B cell (primary cell): Measurements from ENCODE around the gene CBX4. TPM values are rescaled to one million over a fixed set of nuclear protein-coding genes. Genes with fewer than 3 reads are reported as not detected.

Source experiments
- ATAC-seq: fragments of 200-7000 bp; cut with Tn5 transposase; one replicate; pipeline ENCODE4 v1.10.0; 2021; ENCODE audit warnings: low read depth, mild to moderate bottlenecking, moderate number of reproducible peaks, moderate library complexity
- CTCF ChIA-PET: fragments of 350-600 bp; sonication (Branson Sonifier 250); formaldehyde crosslinking; loops from one replicate; lab custom pipeline; 2021; ENCODE audit warnings: antibody characterized with exemption, inconsistent platforms; lab: Charles Lee
- POLR2A ChIA-PET: fragments of 350-600 bp; sonication (Branson Sonifier 250); formaldehyde crosslinking; loops from one replicate; lab custom pipeline; 2021; ENCODE audit warnings: antibody characterized with exemption; lab: Charles Lee
- DNase-seq: peaks from one replicate; pipeline ENCODE4 v3.0.0; 2013
- H2AFZ ChIP-seq: 2 replicates; pipeline ENCODE4 v1.6.1; 2012; ENCODE audit warnings: mild to moderate bottlenecking, low read depth, low read length; ENCODE audit not compliant: insufficient read depth, poor library complexity, severe bottlenecking
- H3K27ac ChIP-seq, 2 donors: 1 replicate in 1 of 2; 2 replicates in 1 of 2; pipeline ENCODE4 v1.5.1; 2012 to 2013; ENCODE audit warnings: low read length in 2 of 2, mild to moderate bottlenecking in 2 of 2, moderate library complexity in 1 of 2
- H3K27me3 ChIP-seq, 4 experiments: fragments of 200-600 bp in 1 of 4; sonication (generic) in 1 of 4; replicated peaks in 1 of 4; 1 replicate in 2 of 4; 2 replicates in 2 of 4; pipeline versions ENCODE4 v1.6.1 to v1.7.0; 2013 to 2016; ENCODE audit warnings: low read length in 3 of 4, mild to moderate bottlenecking in 2 of 4, mixed read lengths in 1 of 4, moderate library complexity in 1 of 4; ENCODE audit not compliant: insufficient read depth in 4 of 4, control insufficient read depth in 3 of 4; ENCODE audit errors: control extremely low read depth in 1 of 4
- H3K36me3 ChIP-seq, 2 experiments: replicated peaks in 1 of 2; 1 replicate in 1 of 2; 2 replicates in 1 of 2; pipeline versions ENCODE4 v1.6.1 to v1.7.1; 2013; ENCODE audit warnings: low read length in 1 of 2; ENCODE audit not compliant: insufficient read depth in 2 of 2, control insufficient read depth in 1 of 2; ENCODE audit errors: control extremely low read depth in 1 of 2, extremely low read depth in 1 of 2
- H3K4me1 ChIP-seq, 2 donors: fragments of 200-600 bp in 1 of 2; sonication (generic) in 1 of 2; 1 replicate in 1 of 2; 2 replicates in 1 of 2; pipeline versions ENCODE4 v1.5.1 to v1.6.1; 2013 to 2017; ENCODE audit warnings: low read length in 2 of 2; ENCODE audit not compliant: control insufficient read depth in 2 of 2, insufficient read depth in 2 of 2
- H3K4me2 ChIP-seq: replicated peaks from 2 replicates; pipeline ENCODE3; 2012; ENCODE audit warnings: mild to moderate bottlenecking, low read depth, low read length; ENCODE audit not compliant: poor library complexity, severe bottlenecking
- H3K4me3 ChIP-seq, 5 experiments: fragments of 200-600 bp in 1 of 5; sonication (generic) in 1 of 5; 1 replicate in 3 of 5; 2 replicates in 2 of 5; pipeline versions ENCODE4 v1.5.1 to v1.7.0; 2011 to 2016; ENCODE audit warnings: low read length in 4 of 5, mild to moderate bottlenecking in 4 of 5, low read depth in 2 of 5, control low read depth in 1 of 5, moderate library complexity in 1 of 5; ENCODE audit not compliant: insufficient read depth in 1 of 5; ENCODE audit errors: control extremely low read depth in 1 of 5, extremely low read depth in 1 of 5
- H3K79me2 ChIP-seq: fragments of 200-600 bp; sonication (generic); one replicate; pipeline ENCODE4 v1.6.0; 2016; ENCODE audit warnings: low read length; ENCODE audit not compliant: control insufficient read depth, insufficient read depth
- H3K9ac ChIP-seq: fragments of 200-600 bp; sonication (generic); 2 replicates; pipeline ENCODE4 v1.6.1; 2017; ENCODE audit warnings: mild to moderate bottlenecking, low read length, moderate library complexity
- H3K9me3 ChIP-seq, 3 donors: one replicate each; pipeline versions ENCODE4 v1.6.1 to v1.7.1; 2013; ENCODE audit warnings: low read length in 2 of 3; ENCODE audit not compliant: control insufficient read depth in 2 of 3, insufficient read depth in 1 of 3; ENCODE audit errors: control extremely low read depth in 1 of 3
- H4K20me1 ChIP-seq: 2 replicates; pipeline ENCODE4 v1.6.0; 2012; ENCODE audit warnings: mild to moderate bottlenecking, low read length; ENCODE audit not compliant: insufficient read depth, control insufficient read depth, poor library complexity, severe bottlenecking
- H3K27ac Mint-ChIP-seq: one replicate; pipeline ENCODE4 v1.8.0; 2021; ENCODE audit warnings: mixed read lengths
- H3K27me3 Mint-ChIP-seq: one replicate; pipeline ENCODE4 v1.8.0; 2021; ENCODE audit warnings: mixed read lengths
- H3K4me1 Mint-ChIP-seq: one replicate; pipeline ENCODE4 v1.8.0; 2021; ENCODE audit warnings: mixed read lengths
- H3K4me3 Mint-ChIP-seq: one replicate; pipeline ENCODE4 v1.8.0; 2021; ENCODE audit warnings: mixed read lengths
- H3K9me3 Mint-ChIP-seq: one replicate; pipeline ENCODE4 v1.8.0; 2022; ENCODE audit warnings: mixed read lengths; ENCODE audit not compliant: insufficient read depth
- EZH2 ChIP-seq: IDR thresholded peaks from 2 replicates; pipeline ENCODE4 v1.6.1; 2012; ENCODE audit warnings: borderline replicate concordance, low read depth, mild to moderate bottlenecking, moderate library complexity, low read length; ENCODE audit not compliant: insufficient read depth, poor library complexity, severe bottlenecking
- WGBS: methylation state at CpG from one replicate; pipeline ENCODE4 v1.1.5; 2013; ENCODE audit warnings: missing lambda C conversion rate; ENCODE audit not compliant: insufficient coverage; 5-methylcytosine and 5-hydroxymethylcytosine counted together
- intact Hi-C: fragments of 100-400 bp; cut with micrococcal nuclease; formaldehyde crosslinking; loops from one replicate; pipeline ENCODE4 v1.10.0; 2022
- polyA plus RNA-seq: library from polyadenylated mRNA; depleted of rRNA; stranded (reverse); fragments of >200 nt; gene quantifications from 2 replicates; pipeline ENCODE4 v1.2.3, GENCODE V29; 2012
- total RNA-seq, 2 donors: library from RNA; stranded (reverse); fragments of 120-200 nt in 1 of 2; gene quantifications; 1 replicate in 1 of 2; 2 replicates in 1 of 2; pipeline versions ENCODE4 v1.2.3 to v1.2.4, GENCODE V29; 2013 to 2022
- TF ChIP-seq, protein P1 (sequence below): fragments of 200-600 bp; IDR thresholded peaks from one replicate; pipeline ENCODE4 v1.8.0; 2022; ENCODE audit warnings: antibody characterized with exemption, mild to moderate bottlenecking

CBX4 gene
- total and polyA plus RNA-seq, 2 donors (not counting 1 experiment from before 2014, with no cell fraction given), result 81.9 to 115 TPM

DNA sequence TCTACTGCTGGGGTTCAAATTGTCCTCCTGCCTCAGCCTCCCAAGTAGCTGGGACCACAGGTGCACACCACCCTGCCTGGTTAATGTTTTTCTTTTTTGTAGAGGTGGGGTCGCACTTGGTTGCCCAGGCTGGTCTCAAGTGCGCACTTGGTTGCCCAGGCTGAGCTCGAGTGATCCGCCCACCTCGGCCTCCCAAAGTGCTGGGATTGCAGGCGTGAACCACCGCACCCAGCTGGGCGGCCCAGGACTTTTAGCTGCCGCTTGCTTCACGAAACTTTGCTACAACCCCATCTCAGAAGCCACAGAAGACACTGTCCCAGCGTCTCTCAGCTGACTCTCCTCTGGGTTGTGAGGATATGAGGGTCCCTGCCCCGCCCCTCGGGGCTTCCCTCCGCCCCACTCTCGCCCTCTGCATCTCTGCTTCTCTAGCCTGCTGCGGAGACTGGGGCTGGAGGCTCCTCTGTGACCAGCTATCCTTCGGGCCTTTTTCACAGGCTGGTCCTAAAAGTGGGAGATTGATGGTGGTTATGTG is 48.8 kb upstream of the CBX4 start:
- TF ChIP-seq, protein P1, sequence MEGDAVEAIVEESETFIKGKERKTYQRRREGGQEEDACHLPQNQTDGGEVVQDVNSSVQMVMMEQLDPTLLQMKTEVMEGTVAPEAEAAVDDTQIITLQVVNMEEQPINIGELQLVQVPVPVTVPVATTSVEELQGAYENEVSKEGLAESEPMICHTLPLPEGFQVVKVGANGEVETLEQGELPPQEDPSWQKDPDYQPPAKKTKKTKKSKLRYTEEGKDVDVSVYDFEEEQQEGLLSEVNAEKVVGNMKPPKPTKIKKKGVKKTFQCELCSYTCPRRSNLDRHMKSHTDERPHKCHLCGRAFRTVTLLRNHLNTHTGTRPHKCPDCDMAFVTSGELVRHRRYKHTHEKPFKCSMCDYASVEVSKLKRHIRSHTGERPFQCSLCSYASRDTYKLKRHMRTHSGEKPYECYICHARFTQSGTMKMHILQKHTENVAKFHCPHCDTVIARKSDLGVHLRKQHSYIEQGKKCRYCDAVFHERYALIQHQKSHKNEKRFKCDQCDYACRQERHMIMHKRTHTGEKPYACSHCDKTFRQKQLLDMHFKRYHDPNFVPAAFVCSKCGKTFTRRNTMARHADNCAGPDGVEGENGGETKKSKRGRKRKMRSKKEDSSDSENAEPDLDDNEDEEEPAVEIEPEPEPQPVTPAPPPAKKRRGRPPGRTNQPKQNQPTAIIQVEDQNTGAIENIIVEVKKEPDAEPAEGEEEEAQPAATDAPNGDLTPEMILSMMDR, result no peak
- TF ChIP-seq EZH2, result no peak
- Mint-ChIP-seq H3K27me3 (peaks cover 61% of the 10 kb centered on the region), H3K4me1 (no peaks in the 10 kb centered on the region), H3K9me3 (no peaks in the 10 kb centered on the region), H3K27ac (no peak overlapping the region), H3K4me3 (no peak overlapping the region)
- H3K4me3 ChIP-seq, result no peak overlapping the region
- DNase-seq, result no peak
- ChIA-PET POLR2A (no interaction called here), CTCF (no interaction called here)
- no peak overlapping the region for H3K9ac ChIP-seq
- H3K9me3 ChIP-seq, result peaks cover 0 to 5% (median 0%) of the 10 kb centered on the region in 3 donors
- ATAC-seq, result no peak
- H3K79me2 ChIP-seq, result no peaks in the 10 kb centered on the region
- H4K20me1 ChIP-seq, result no peaks in the 10 kb centered on the region
- 72% methylated on average over 14 of the region's 17 CpGs for WGBS
- H2AFZ ChIP-seq, result no peak overlapping the region
- H3K36me3 ChIP-seq, result no peaks in the 10 kb centered on the region
- H3K4me1 ChIP-seq, result no peaks in the 10 kb centered on the region
- no peak overlapping the region for H3K4me2 ChIP-seq
- no peak overlapping the region for H3K27ac ChIP-seq
- intact Hi-C loops, result no loop called here
- H3K27me3 ChIP-seq, result peaks cover 0 to 36% (median 1%) of the 10 kb centered on the region in 4 experiments

DNA sequence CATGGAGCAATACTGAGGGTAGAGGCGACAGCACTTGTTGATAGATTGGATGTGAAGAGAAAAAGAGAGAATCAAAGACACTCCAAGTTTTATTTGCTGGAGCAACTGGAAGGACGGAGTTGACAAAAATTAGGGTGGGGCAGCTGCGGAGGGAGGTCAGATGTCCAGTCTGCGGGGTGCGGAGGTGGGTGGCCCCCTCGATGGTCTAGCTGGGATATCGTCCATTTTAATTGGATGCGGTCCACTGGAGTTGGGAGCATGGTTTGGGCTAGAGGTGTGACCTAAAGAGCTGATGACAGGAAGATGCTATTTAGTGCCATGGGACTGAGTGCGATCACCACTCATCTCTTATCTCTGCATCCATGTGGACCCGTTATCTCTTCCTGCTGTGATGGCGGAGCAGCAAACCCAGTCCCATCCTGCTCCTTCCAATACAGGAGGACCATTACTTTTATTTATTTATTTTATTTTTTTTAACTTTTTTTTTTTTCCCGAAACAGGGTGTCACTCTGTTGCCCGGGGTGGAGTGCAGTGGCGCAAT is 48.3 kb upstream of the CBX4 start:
- no peak overlapping the region for H3K4me3 ChIP-seq
- H4K20me1 ChIP-seq, result no peaks in the 10 kb centered on the region
- H3K9ac ChIP-seq, result no peak overlapping the region
- Mint-ChIP-seq H3K4me1 (no peaks in the 10 kb centered on the region), H3K27ac (no peak overlapping the region), H3K4me3 (no peak overlapping the region), H3K27me3 (peaks cover 64% of the 10 kb centered on the region), H3K9me3 (no peaks in the 10 kb centered on the region)
- WGBS, result 89% methylated on average over 9 of the region's 14 CpGs
- no peak overlapping the region for H3K27ac ChIP-seq
- peaks cover 0 to 33% (median 2%) of the 10 kb centered on the region in 4 experiments for H3K27me3 ChIP-seq
- no peak for TF ChIP-seq EZH2
- TF ChIP-seq, protein P1, result no peak
- DNase-seq (no peak), ATAC-seq (no peak)
- CTCF ChIA-PET, result no interaction called here
- no peak overlapping the region for H2AFZ ChIP-seq
- no peaks in the 10 kb centered on the region for H3K4me1 ChIP-seq
- H3K4me2 ChIP-seq, result no peak overlapping the region
- POLR2A ChIA-PET, result no interaction called here
- no peaks in the 10 kb centered on the region for H3K79me2 ChIP-seq
- no peaks in the 10 kb centered on the region for H3K36me3 ChIP-seq
- intact Hi-C loops, result no loop called here
- peaks cover 0 to 3% (median 0%) of the 10 kb centered on the region in 3 donors for H3K9me3 ChIP-seq
